Kasumi-1 (cell line): ENCODE data around the gene CST3.
A peak's percentile ranks its signal among the peaks of the same experiment; 100 is the strongest.

Experiments
- DNase-seq, 2 experiments: peaks; one replicate each; lab custom pipeline; 2025; lab: John Stamatoyannopoulos, UW

CST3 gene

DNA sequence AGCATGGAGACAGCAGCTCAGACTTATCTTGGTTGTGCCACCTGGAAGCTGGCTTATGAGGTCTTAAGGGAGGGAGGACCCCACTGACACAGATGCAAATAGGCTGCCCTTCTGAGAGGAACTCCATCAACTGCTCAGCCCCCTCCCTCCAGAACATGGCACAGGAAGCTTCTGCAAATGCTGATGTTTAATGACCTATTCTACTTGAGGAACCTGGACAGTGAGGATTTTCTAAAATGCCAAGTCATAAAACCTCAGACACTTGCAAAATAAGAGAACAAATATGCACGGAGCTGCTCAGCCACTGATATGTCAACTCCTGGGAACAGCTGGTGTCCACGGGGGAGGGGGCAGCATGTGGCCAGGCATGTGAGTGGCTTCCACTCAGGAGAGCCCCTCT, 35.5 kb downstream of the CST3 start:
- DNase-seq, result no peak

DNA sequence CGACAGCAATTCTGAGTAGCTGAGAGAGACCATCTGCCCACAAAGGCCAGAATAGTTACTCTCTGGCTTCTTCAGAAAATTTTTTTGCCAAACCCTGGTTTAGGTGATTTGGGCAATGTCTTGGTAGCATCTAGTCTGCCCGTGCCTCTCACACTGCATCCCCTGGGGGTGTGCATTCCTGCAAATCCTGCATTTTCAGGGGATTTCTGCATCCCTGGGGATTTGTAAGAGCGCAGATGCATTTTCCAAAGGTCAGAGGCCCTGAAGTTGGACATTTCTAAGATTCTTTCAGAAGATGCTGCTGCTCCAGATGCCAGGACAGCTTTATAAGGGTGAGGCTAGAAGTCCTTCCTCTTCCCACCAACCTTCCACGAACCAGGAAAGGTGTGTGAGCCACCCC, 36.0 kb downstream of the CST3 start:
- DNase-seq, result no peak

DNA sequence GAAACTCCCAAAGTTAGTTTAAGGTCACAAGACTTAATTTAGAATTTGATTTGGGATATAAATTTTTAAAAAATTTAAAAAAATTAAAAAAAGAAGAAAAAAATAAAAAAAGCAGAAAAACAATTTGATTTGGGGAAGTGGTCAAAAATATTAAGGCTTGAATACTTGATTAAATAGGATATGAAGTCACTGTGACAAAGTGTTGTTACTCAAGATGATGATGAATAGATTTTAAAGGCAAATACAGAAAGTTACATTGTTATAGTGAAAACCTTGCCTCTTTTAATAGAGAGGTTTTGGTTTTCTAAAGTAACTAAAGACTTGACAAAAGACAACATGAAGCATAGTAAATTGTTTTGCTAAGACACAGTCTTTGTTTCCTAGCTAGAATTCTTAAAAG, 39.3 kb downstream of the CST3 start:
- no peak for DNase-seq

DNA sequence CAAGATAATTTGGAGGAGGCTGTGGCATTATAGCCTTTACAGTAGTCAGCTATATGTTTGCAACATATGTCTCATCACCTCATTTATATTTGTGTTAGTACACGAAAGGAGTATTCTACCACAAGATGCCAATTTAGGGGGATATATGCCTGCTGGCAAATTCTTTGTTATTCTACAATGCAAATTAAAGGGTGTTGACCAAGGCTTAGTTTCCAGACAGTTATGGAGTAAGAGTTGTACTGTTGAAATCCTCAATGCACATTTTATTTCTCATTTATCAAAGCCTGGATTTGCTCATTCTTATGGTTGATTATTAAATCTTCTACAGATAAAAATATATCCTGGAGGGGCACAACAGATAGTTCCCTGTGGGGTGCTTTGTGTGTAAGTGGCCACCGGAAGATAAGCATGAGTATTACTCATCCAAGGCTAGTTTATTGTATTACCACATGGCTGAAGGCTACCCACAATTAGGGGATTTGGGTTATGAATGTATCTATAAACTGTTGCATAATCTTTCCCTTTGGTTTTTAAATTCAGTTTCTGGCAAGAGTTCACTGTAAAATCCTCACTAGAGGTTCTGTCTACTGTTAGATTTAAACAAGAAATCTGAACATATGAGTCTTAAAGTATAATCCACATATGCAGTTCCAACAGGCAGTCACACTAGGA, 41.0 kb downstream of the CST3 start:
- no peak for DNase-seq

DNA sequence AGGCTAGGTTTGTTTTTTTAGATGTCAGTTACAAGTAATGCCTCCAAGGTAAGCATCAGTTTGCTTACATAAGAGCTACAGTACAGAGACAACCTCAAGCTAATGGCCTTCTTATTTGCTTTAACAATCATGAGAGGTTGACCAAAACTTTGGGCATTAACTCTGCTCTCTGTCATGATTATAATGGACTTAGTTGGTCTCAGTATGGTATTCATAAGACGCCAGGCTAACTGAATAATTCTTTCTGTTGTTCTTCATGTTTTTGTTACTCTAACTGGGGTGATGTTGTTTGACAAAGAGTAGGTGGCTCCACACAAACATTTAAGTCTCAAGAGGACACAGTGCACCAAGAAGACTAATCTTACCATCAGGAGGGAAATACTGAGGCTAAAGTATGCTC, 41.8 kb downstream of the CST3 start:
- DNase-seq, result no peak

DNA sequence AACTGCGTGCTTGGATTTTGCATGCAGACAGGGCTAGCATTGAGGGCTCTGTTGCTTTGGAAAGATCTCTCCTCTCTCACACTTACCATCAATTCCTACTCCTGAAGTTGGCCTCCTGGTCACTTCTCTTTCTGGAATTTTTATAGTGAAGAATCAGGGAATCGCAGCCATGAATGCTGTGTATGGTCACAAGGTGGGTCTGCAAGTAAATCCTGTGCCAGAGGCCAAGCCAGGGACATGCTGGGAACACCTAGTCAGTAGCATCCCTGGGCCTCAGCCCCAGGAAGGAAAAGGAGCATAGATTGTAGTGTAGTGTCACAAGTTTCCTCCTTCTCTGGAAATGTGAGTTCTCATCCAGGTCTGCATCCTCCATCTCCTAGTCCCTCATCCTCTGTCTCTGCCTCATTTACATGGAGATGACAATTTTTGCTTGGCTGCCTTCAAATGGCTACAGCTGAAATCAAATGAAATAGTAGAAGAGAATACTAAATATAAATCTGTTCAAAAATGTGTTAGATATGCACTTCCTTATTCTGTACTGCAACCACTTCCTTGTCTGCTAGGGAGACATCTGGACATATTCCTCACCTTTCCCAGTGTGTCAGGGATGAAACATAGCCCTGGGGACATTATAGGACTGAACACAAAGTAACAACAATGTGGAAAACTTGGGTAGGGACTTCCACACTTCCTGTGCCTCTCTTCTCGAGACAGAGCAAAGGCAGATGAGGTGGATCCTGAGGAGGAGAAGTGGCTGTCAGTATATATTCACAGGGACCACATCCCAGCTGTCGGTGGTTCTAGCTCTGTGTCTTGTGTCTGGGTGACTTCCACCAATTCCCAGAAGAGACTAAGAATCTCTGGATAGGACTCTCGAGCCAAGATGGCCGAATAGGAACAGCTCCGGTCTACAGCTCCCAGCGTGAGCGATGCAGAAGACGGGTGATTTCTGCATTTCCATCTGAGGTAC, 49.0 kb downstream of the CST3 start:
- DNase-seq, result peak in 1 of 2 experiments; percentile 15

DNA sequence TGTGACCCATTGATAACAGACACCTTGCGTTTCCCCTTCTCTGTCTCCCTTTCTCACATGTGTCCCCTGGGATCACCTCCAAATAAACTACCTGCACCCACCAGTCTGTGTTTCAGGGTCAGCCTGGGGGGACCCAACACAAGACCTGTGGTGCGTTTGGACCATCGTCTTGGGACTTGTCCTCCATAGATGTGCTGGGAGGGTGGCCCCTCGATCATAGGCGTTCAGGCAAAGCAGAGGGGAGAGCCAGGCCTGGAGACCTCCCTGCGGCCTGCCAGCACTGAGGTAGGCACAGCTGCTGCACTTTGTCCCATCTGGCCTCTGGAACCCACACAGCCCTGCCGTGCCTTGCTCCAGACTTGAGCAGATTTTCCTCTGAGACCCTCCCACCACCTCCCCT, 50.1 kb downstream of the CST3 start:
- no peak for DNase-seq

DNA sequence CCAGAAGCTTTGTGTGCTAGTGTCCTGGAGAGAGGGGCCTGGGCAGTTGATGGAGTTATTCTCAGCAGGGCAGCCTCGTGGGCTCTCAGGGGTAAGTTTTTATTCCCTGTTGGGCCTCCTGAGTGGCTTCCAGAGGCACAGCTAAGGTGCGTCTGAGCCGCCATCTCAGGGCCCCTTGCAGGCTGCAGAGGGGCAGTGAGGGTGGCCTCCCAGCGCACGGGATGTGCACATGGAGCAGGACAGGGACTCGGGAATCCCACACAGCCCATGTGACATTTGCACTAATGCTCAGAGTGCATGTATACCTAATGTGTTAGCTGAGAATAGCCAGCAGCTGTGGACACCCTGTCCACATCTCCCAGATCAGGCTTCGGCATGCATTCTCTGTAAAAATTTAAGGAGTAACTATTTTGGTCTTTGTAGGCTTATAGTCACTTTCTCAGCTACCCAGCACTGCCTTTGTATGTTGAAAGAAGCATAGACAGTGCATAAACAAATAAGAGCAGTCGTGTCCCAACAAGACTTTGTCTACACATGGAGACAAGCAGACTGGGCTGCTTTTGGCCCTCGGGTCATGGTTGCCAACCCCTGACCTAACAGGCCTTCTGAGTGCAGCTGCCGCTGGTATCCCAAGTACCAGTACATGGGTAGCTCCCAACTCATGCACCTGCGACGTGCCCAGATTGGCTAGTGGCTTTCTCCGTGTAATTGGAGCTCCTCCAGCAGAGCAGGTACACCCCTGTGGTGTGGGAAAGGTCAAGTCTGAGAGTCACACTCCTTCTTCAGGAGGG, 50.8 kb downstream of the CST3 start:
- no peak for DNase-seq

DNA sequence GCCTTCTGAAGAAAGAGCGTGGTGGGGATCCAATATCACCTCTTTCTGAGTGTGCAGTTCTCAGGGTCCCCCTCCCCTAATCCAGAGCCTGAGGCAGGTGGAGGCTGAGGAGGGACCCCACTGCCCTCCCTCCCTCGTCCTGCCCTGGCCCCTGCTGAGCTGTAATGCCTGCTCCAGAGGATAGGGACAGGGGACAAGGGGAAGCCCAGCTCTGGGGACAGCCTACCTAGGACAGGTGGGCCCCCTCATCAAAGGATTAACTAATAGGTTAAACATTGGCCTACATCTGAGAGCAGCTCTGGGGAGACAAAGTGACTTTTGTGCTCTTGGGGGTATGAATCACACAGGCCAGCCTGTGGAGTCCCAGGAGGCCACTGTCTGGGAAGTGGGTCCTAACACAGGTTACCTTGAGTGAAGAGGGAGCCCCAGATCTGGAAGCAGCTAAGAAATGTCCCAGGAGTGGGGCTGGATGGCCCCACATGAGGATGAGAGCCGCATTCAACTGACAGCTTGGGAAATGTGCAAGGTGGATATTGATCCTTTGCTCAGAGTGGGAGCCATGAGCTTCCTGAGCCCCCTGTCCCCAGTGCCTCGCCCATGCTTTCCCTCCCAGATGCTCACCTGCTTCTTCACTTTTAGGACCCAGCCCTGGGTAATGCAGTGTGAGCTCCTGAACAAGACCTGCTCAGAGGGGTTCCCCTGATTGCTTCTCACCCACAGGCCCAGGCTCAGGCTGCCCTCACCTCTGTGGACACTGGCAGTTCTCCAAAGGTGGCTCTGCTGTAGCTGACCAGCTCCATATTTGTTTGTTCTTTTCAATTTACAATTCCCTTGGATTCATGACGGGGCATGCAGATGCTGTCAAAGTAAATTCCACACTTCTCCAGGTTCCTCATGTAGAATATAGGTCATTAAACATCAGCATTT, 51.7 kb downstream of the CST3 start:
- DNase-seq, result no peak

DNA sequence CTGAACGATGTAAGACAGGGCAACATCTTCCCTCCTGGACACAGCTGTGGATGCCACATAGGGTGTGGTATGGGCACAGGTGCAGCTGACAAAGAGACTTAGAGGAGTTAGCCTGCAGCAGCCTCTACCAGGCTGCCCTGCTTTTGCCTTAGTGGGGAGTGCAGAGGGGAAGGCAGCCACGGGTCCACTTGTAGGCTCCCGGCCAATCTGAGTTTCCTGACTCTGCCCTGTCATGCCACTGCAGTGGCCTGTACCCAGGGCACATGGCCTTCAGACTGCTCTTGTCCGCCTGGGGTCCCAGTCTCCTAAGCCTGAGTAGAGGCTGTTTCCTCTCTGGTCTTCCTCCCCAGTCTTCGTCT, 52.3 kb downstream of the CST3 start:
- DNase-seq, result no peak

DNA sequence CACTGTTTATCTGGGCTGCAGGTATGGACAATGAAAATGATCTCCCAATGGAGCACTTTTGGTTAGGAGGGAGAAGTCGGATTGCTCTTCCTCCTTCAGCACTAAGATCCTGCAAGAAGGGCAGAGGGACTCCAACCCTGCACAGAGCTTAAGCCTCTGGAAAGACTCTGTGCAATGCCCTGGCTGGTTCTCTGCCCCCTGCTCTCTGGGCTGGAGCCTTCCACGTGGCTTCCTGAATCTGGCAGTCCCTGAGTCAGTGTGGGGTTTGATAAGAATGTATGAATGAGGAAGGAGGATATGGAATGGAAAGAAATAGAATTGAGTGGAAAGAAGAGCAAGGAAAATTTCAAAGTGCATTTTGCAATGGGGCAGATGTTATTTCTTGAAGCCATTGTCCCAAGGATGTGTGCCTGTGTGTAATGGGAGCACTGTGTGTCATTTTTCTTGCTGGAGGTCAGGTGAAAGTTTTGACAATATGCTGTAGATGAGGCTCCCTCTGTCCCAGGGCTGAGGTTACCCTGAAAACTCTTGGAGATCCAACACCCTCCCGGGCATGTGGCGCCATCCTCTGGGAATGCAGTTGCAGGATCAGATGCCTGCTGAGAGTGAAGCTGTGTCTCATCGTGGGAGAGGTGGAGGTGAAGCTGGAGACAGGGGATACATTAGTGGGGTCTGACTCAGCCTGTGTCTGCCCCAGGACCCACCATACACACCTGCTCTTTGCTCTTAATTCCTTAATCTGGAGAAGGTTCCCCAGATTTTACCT, 53.1 kb downstream of the CST3 start:
- no peak for DNase-seq
